Adrenal gland (tissue), 12 donors: ENCODE data around the gene GPC1. TPM values are rescaled to one million over a fixed set of nuclear protein-coding genes. Genes with fewer than 3 reads are reported as not detected.
A peak's percentile ranks its signal among the peaks of the same experiment; 100 is the strongest.

Experiments
- DNase-seq, 7 donors: peaks; one replicate each; pipeline ENCODE4 v3.0.0-alpha.2; 2019 to 2020
- H3K27ac ChIP-seq, 5 donors: fragments of 200-600 bp; sonication (generic) in 4 of 5; 1 replicate in 3 of 5; 2 replicates in 2 of 5; pipeline versions ENCODE4 v1.5.1 to v1.8.0; 2016 to 2020; ENCODE audit warnings: mild to moderate bottlenecking in 1 of 5
- H3K27me3 ChIP-seq: fragments of 200-600 bp; 2 replicates; pipeline ENCODE4 v1.8.0; 2021
- H3K36me3 ChIP-seq, 2 donors: fragments of 200-600 bp; replicated peaks in 1 of 2; 1 replicate in 1 of 2; 2 replicates in 1 of 2; pipeline versions ENCODE4 v1.5.1 to v1.8.0; 2018 to 2022
- H3K4me1 ChIP-seq, 2 donors: fragments of 200-600 bp; replicated peaks in 1 of 2; 1 replicate in 1 of 2; 2 replicates in 1 of 2; pipeline versions ENCODE4 v1.5.1 to v1.8.0; 2018 to 2021
- H3K4me3 ChIP-seq, 4 donors: fragments of 200-600 bp; sonication (generic) in 3 of 4; one replicate each; pipeline ENCODE4 v1.5.1; 2016 to 2018
- H3K9me3 ChIP-seq, 3 donors: fragments of 200-600 bp; sonication (generic) in 1 of 3; replicated peaks in 1 of 3; 1 replicate in 2 of 3; 2 replicates in 1 of 3; pipeline versions ENCODE4 v1.5.1 to v1.8.0; 2016 to 2021
- POLR2A ChIP-seq, 2 donors: fragments of 450-650 bp; IDR thresholded peaks; one replicate each; pipeline ENCODE4 v1.6.1; 2017; ENCODE audit warnings: antibody characterized with exemption in 2 of 2, mild to moderate bottlenecking in 2 of 2, moderate library complexity in 1 of 2
- WGBS, 4 donors: extraction: QIAGEN DNeasy Blood & Tissue Kit in 2 of 4; methylation state at CpG; one replicate each; pipeline versions ENCODE4 v1.1.5 to v1.1.7; 2013 to 2017; 5-methylcytosine and 5-hydroxymethylcytosine counted together
- intact Hi-C, 2 donors: fragments of 100-400 bp; cut with DNase I; formaldehyde crosslinking; loops; one replicate each; pipeline versions ENCODE4 v1.14.1 to v1.15.0; 2022 to 2023
- polyA plus RNA-seq, 3 donors: library from polyadenylated mRNA; stranded (reverse); fragments of 200-250 nt in 2 of 3; fragments of 350-450 nt in 1 of 3; fragmentation: Illumina TruSeq in 1 of 3; extraction: RNeasy Lipid Tissue Mini Kit (QIAGEN cat#74804) in 1 of 3; gene quantifications; one replicate each; pipeline ENCODE4 v1.2.3, GENCODE V29; 2013 to 2014
- total RNA-seq, 9 donors: library from RNA; depleted of rRNA in 4 of 9; stranded (reverse); fragments of >200 nt in 4 of 9; fragments of 120-200 nt in 1 of 9; fragmentation: NEBNext Ultra II Directional in 1 of 9; extraction: Animal tissue kit (Norgen Biotek cat#: 25700) in 1 of 9; gene quantifications; one replicate each; pipeline versions ENCODE4 v1.1.0 to v1.2.4, GENCODE V29; 2013 to 2023
- TF ChIP-seq, protein P1 (sequence below), 6 experiments: fragments of 450-650 bp in 4 of 6; fragments of 200-600 bp in 2 of 6; sonication (generic) in 1 of 6; IDR thresholded peaks; 1 replicate in 5 of 6; 2 replicates in 1 of 6; pipeline versions ENCODE4 v1.5.1 to v1.8.0; 2016 to 2021; ENCODE audit warnings: antibody characterized with exemption in 6 of 6, mild to moderate bottlenecking in 2 of 6, moderate library complexity in 1 of 6
- donor health status: healthy with polysubstance abuse.
- donor health status: Bipolar disorder and iron deficiency.
- donor health status: DM: yes; HTN: yes; CAD: no.
- donor health status: DM: no; HTN: no; CAD: no.
- donor health status: DM: no; HTN: no; CAD: no.
- donor health status: DM: yes; HTN: yes; CAD: no.

Gene GPC1
- total and polyA plus RNA-seq, 12 donors, result 11.8 to 202 (median 132) TPM

DNA sequence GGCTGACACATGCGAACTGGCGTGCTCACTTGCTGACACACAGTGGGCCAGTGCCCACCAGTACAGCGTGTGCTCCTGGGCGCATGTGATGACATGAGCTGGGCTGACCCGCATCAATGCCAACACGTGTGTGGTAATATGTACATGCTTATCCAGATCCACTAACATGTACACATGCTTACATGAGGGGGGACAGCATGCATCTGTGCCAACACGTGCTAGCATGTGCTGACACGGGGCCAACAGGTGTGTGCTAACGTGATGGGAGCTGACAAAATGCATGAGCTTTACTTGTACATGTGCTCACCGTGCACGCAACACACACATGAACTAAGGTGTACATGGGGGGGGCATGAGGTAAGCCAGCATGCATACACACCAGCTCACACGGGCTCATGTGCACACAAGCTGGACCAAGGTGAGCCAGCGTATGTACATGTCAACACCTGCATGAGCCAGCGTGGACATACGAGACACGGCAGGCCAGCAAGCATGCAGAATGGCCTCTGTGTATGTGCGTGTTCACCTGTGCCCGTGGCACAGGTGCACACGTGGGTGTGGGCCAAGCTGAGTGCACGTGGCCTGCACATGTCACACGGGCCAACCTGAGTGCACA is 28.5 kb downstream of the GPC1 start:
- TF ChIP-seq POLR2A (IDR thresholded peaks at IDR 0.05), result no peak
- TF ChIP-seq, protein P1, sequence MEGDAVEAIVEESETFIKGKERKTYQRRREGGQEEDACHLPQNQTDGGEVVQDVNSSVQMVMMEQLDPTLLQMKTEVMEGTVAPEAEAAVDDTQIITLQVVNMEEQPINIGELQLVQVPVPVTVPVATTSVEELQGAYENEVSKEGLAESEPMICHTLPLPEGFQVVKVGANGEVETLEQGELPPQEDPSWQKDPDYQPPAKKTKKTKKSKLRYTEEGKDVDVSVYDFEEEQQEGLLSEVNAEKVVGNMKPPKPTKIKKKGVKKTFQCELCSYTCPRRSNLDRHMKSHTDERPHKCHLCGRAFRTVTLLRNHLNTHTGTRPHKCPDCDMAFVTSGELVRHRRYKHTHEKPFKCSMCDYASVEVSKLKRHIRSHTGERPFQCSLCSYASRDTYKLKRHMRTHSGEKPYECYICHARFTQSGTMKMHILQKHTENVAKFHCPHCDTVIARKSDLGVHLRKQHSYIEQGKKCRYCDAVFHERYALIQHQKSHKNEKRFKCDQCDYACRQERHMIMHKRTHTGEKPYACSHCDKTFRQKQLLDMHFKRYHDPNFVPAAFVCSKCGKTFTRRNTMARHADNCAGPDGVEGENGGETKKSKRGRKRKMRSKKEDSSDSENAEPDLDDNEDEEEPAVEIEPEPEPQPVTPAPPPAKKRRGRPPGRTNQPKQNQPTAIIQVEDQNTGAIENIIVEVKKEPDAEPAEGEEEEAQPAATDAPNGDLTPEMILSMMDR (IDR thresholded peaks at IDR 0.05), result no peak
- intact Hi-C loops, result no loop called here
- DNase-seq, result peak in 6 of 7 donors; percentile 1 to 57 (median 16)
- 95 to 97% (median 96%) methylated on average over 7 to 21 of the region's 21 CpGs for WGBS, 4 donors
- Histone ChIP-seq H3K9me3 (no peaks in the 10 kb centered on the region), H3K4me1 (peaks cover 6 to 20% of the 10 kb centered on the region in 2 donors), H3K36me3 (peaks cover 0 to 29% of the 10 kb centered on the region in 2 donors), H3K27me3 (no peaks in the 10 kb centered on the region), H3K27ac (no peak overlapping the region), H3K4me3 (no peak overlapping the region)

DNA sequence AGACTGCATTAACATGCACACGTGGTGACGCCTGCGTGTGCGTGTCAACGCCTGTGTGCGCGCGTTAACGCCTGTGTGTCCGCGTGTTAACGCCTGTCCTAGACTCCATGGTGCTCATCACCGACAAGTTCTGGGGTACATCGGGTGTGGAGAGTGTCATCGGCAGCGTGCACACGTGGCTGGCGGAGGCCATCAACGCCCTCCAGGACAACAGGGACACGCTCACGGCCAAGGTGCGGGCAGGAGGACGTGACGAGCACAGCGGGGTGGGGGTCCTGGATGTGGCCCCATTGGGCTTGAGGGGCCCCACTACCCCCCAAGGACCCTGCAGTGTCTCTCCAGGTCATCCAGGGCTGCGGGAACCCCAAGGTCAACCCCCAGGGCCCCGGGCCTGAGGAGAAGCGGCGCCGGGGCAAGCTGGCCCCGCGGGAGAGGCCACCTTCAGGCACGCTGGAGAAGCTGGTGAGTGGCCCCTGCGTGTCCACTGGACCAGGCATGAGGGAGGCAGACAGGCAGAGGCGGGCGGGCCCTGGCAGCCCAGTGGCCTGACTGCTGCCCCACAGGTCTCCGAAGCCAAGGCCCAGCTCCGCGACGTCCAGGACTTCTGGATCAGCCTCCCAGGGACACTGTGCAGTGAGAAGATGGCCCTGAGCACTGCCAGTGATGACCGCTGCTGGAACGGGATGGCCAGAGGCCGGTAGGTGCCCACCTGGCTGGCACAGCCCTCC is 29.2 kb downstream of the GPC1 start:
- Histone ChIP-seq H3K27me3 (no peaks in the 10 kb centered on the region), H3K4me1 (peaks cover 6 to 20% of the 10 kb centered on the region in 2 donors), H3K4me3 (no peak overlapping the region), H3K27ac (no peak overlapping the region), H3K36me3 (peaks cover 0 to 29% of the 10 kb centered on the region in 2 donors), H3K9me3 (no peaks in the 10 kb centered on the region)
- intact Hi-C loops, result no loop called here
- 82 to 88% (median 87%) methylated on average over 23 to 43 of the region's 43 CpGs; no CpG with 5 or more reads in 1 of the 4 donors for WGBS, 4 donors
- TF ChIP-seq, protein P1 (IDR thresholded peaks at IDR 0.05), result no peak
- no peak for TF ChIP-seq POLR2A (IDR thresholded peaks at IDR 0.05)
- peak; percentile 5 to 50 (median 16) for DNase-seq

DNA sequence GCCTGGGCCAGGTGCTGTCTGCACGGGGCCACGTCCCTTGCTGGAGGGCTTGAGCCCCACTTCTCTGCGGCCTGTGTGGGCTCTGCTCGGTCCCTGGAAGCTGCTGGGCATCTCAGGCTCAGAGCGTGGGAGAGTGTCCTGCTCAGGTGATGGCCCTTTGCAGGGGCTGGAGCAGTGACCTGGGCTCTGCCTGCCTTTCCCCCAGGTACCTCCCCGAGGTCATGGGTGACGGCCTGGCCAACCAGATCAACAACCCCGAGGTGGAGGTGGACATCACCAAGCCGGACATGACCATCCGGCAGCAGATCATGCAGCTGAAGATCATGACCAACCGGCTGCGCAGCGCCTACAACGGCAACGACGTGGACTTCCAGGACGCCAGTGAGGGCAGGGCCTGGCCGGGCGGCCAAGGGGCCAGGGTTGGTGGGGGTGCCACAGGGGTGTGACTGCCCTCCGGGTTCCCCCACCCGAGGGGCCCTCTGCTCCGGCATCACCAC is 29.9 kb downstream of the GPC1 start:
- H3K27ac ChIP-seq, result no peak overlapping the region
- intact Hi-C loops, result no loop called here
- no peaks in the 10 kb centered on the region for H3K9me3 ChIP-seq
- TF ChIP-seq, protein P1 (IDR thresholded peaks at IDR 0.05), result no peak
- no peak for TF ChIP-seq POLR2A (IDR thresholded peaks at IDR 0.05)
- H3K36me3 ChIP-seq, result peaks cover 0 to 29% of the 10 kb centered on the region in 2 donors
- H3K27me3 ChIP-seq, result no peaks in the 10 kb centered on the region
- H3K4me3 ChIP-seq, result no peak overlapping the region
- H3K4me1 ChIP-seq, result peaks cover 6 to 20% of the 10 kb centered on the region in 2 donors
- peak in 6 of 7 donors; percentile 11 to 56 (median 20) for DNase-seq
- WGBS, 4 donors, result 93 to 98% (median 96%) methylated on average over 9 to 22 of the region's 22 CpGs

DNA sequence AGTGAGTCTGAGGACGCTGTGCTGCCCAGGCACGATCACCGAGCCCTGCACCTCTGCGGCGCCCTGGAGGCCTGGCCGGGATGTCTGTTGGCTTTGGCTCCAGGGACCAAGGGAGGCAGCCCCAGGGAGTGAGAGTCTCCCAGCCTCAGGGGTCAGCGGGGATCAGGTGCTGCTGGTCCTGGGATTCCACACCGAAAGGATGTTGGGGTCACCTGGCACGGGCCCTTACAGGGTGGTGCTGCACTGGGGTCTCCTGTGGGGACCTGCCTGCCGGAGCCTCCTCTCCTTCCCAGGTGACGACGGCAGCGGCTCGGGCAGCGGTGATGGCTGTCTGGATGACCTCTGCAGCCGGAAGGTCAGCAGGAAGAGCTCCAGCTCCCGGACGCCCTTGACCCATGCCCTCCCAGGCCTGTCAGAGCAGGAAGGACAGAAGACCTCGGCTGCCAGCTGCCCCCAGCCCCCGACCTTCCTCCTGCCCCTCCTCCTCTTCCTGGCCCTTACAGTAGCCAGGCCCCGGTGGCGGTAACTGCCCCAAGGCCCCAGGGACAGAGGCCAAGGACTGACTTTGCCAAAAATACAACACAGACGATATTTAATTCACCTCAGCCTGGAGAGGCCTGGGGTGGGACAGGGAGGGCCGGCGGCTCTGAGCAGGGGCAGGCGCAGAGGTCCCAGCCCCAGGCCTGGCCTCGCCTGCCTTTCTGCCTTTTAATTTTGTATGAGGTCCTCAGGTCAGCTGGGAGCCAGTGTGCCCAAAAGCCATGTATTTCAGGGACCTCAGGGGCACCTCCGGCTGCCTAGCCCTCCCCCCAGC is 30.5 kb downstream of the GPC1 start:
- H3K27ac ChIP-seq, result peak overlapping the region in 2 of 5 donors; percentile 49 to 58
- H3K4me1 ChIP-seq, result peaks cover 6 to 20% of the 10 kb centered on the region in 2 donors
- TF ChIP-seq POLR2A (IDR thresholded peaks at IDR 0.05), result no peak
- TF ChIP-seq, protein P1 (IDR thresholded peaks at IDR 0.05), result no peak
- peaks cover 0 to 29% of the 10 kb centered on the region in 2 donors for H3K36me3 ChIP-seq
- WGBS, 4 donors, result 36 to 87% (median 60%) methylated on average over 3 to 28 of the region's 28 CpGs
- no peaks in the 10 kb centered on the region for H3K27me3 ChIP-seq
- no peak overlapping the region for H3K4me3 ChIP-seq
- intact Hi-C loops, result no loop called here
- DNase-seq, result peak; percentile 16 to 58 (median 33)
- H3K9me3 ChIP-seq, result no peaks in the 10 kb centered on the region
